Embryonic facial prominence (tissue), 1 donor: ENCODE measurements around the gene KSR2.

Source experiments
- DNase-seq: peaks from one replicate; pipeline ENCODE4 v3.0.0-alpha.2; 2016; ENCODE audit errors: extremely low spot score

Gene KSR2

DNA sequence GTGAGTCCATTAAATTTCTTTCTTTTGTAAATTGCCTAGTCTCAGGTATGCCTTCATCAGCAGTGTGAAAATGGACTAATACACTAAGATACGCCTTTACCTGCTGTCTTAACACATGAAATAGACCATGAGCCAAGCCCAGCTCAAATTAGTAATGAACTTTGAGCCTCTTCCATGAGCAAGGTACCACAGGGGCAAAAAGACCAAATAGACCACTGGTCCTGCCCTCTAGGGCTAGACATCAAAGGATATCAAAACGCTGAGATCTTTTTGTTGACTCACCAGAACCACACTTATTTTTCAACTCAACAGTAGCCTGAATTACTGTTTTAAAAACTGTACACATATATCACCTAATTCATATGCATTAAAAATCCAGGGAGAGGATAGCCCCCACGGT is 469.9 kb downstream of the KSR2 start:
- no peak for DNase-seq

- DNase-seq: no peak
Measured at GRCh38 chr12:117498256-117498655, 470.5 kb downstream of the KSR2 start.

DNA sequence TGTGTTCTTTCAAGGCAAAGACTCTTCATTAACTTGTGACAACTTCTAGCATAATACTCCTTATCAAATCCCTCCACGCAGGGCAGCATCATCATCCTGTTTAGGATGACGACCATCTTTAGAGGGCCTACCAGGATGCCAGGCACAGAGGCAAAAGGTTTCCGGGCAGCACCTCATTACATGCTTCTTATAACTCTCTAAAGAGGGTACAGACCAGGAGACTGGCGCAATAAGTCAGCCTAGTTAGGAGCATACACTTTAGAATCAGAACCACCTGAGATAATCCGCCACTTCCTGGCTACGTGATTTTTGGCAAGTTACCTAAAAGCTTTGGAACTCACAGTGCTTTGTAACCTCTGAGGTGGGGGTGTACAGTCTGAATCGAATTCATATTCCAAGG is 471.4 kb downstream of the KSR2 start:
- DNase-seq: no peak

DNA sequence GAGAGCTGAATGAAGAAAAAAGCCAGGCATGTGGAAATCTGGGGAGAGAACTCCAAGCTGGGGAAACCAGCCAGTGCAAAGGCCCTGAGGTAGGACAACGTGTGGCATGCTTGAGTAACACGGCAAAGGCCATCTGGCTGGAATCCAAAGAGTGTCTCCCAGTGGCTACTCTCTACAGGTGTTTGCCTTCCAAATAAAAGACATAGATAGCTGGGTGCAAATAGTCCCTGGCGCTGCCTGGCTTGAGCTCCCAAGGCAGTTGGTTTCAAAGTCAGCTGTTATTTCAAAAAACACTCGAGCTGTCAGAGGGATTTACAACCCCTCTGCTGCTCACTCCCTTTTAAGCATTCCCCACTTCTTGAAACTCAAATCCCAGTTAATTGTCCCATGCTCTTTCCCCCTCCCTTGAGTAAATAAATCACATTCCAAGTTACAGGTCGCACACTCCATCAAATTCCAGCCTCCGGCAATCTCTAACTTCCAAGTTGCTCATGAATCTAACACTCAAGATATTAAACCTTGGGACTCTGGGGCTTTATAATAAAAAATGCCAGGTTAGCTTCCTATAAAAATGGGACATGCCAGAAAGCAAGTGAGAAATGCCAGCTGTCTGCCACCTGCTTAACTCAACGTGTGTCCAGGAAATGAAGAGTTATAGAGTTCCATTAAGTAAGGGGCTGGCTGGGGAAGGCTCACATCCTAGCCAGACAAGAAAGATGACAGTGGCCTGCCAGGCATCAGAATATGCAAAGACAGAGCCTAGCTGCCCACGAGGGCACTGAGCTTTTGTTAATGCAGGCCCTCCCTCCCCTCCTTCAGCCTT is 473.7 kb downstream of the KSR2 start:
- no peak for DNase-seq

DNA sequence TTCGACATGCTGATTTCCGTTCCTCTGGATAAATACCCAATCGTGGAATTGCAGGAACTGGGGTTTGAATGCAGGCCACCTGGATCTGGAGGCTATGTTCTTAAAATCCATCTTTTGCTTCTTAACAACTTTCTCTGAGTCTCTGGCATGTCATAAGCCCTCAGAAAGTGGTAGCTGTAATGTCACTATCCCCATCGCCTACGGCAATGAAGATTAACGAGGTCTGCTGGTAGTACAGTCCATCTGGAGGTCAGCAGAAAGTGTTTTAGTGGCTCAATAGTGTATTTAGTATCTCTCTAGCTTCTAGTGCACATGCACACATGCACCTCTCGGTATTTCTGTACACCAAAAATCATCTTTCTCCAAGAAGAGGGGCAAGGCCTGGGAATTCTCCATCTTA is 477.1 kb downstream of the KSR2 start:
- no peak for DNase-seq

- no peak for DNase-seq
Measured at GRCh38 chr12:117490130-117490529, 478.7 kb downstream of the KSR2 start.

GRCh38 chr12:117489671-117490070 is 479.1 kb downstream of the KSR2 start:
- DNase-seq: no peak

DNA sequence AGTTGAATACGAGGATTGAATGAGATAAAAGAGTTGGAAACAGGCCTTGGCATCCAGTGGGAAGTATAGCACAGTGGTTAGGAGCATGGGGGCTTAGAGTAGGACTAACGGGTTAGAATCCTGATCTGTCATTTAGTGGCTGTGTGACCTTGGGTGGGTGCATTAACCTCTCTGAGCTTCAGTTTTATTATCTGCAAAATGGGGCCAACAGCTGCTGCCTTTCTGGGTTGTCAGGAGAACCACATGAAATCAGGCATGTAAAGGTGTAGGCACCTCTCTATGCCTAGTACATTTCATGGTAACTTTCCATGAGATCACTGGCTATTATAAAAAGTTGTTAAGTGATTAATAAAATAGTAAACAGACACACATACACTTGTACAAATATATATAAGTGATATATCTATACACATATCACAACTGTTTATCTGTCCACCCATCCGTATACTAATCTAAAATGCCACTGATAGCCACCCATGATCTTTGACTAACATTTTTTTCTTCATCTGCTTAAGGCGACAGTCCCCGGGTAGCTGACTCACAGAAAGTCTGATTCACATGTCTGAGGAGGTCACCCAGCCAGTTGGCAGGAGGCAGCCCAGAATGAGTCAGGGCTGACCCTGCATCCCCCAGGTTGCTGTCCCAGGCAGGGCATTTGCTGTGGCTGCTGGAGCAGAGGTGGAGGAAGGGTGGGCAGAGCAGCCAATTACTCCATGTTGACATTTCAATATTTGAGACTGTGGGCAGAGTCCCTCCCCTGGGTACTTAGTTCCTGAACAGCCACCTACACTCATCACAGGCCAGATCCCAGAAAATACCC is 481.7 kb downstream of the KSR2 start:
- no peak for DNase-seq

- no peak for DNase-seq
Measured at GRCh38 chr12:117485984-117486839, 482.6 kb downstream of the KSR2 start.

GRCh38 chr12:117484901-117485300 is 483.9 kb downstream of the KSR2 start:
- no peak for DNase-seq

- DNase-seq: no peak
Measured at GRCh38 chr12:117483501-117483900, 485.3 kb downstream of the KSR2 start.

- DNase-seq: no peak
Measured at GRCh38 chr12:117481470-117481869, 487.3 kb downstream of the KSR2 start.

- no peak for DNase-seq
Measured at GRCh38 chr12:117476341-117476740, 492.4 kb downstream of the KSR2 start.

DNA sequence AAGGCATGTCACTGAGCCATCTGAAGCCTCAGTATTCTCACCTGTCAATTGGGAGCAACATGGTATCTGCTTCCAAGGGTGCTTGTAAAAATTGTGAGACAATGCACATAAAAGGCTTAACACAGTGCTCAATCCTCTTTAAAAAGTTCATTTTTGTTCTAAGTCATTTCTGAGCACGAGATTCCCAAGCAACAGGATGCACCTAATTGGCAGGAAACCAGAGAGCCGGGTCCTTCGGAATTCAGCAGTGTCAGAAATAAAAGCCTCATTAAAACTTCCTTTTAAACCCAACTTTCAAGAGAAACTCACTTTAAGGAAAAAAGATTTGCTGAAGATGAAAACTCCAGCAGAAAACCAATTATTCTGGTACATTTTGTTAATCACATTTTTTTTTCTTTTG is 494.9 kb downstream of the KSR2 start:
- no peak for DNase-seq

DNA sequence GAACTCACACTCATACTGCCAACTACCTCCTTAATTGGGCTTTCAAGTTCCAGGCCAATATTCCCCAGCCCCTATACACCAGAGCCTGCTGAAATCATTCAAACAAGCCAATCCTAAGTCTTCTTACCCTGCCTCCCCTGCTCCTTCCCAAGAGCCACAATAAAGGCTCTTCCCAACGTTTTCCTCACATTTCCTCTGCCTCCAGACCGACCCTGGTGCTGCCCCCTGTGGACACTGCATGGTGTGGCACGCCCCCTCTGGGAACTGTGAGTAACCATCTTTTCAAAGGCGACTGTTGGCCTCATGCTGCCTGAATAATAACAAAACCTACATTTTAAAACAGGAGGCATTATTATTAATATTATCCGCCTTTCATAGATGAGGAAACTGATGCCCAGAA is 495.8 kb downstream of the KSR2 start:
- DNase-seq: no peak

DNA sequence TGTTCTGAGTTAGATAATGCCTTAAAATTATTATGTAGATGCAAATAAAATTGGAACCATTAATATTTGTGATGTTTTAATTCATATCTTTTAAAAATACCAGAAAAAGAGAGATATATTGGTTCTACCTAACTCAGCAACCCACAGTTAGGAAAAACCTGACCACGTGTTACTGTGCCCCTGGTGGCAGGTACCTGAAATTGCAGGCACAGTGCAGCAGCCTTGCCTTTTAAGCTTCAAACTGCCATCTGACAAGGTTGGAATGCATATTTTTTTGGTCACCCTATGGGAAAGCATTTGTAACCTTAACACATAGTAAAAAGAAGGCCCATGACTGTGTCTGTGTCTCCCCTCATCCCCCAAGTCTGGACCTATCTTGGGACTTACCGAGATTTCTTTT is 498.0 kb downstream of the KSR2 start:
- DNase-seq: no peak

GRCh38 chr12:117469883-117470483 is 498.8 kb downstream of the KSR2 start:
- no peak for DNase-seq

DNA sequence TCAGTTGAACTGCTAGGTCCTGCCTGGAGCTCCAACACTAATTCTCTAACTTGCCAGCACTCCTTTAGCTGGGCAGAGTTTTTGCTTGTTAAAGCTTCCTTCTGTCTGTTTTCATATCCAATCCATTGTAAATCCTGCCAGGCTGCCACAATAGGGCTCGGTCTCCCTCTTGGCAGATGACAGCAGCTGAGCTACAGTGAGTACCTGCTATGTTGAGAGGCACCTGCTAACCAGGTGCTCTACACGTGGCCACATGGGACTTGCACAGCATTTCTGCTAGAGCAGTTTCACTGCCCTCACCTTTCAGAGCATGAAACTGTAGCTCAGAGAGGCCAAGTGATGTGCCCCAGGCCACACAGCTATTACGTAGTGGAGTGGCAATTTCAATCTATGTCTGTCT is 500.8 kb downstream of the KSR2 start:
- DNase-seq: no peak

DNA sequence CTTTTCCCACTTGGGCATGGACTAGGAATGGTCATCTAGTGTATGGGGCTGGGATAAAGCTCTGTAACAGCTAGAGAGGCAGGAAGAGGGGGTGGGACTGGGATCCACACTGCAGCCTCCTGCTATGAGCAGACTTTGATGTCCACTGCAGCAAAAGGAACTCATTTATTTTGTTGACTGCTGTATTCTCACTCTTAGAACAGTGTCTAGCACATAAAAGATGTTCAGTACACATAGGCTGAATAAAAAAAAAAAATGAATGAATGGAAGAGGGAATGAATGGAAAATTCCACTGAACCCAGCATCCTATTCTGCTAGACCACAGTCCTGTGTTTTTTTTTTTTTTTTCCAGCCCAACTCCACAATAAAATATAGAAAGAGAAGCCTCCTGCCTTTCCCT is 501.2 kb downstream of the KSR2 start:
- DNase-seq: no peak

GRCh38 chr12:117466677-117467362 is 502.0 kb downstream of the KSR2 start:
- no peak for DNase-seq

DNA sequence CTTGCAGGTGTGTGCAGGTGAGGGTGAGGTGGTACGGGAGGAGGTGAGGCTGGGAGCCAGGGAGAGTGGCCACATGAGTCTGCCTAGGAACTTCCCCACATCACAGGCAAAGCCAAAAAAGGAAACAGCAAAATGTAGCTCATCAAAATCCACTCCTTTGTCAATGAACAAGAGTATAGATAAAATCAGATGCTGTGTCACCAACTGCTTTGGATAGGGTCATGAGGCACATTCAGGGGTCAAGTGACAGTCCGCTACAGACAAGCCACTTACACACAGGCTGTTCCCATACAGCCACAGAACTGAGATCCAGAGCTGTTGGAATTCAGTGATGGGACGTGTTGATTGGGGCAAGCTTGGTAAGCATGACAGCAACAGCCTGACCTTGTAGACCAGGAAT is 507.1 kb downstream of the KSR2 start:
- no peak for DNase-seq
